ENCODE results near the gene DAPL1.

DNA sequence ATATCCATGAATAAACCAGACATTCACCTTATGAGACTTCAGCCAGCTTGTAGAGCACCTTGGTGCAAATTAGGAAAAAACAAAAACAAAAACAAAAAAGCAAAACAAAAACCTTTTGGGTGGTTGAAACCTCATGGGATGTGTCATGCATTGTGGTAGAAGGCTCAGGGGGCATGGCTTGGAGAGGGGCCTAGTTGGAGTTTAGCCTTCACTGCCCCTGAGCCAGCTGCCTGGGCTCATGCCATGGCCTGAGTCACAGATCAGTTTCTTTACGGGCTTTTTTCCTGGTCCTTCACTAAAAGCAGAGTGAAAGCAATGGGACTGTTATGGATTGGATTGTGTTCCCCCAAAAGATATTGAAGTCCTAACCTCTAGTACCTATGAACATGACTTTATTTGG lies 22.0 kb upstream of the DAPL1 start:
- no peak for TF ChIP-seq POLR2A (IDR thresholded peaks at IDR 0.05)
- TF ChIP-seq, protein P1, sequence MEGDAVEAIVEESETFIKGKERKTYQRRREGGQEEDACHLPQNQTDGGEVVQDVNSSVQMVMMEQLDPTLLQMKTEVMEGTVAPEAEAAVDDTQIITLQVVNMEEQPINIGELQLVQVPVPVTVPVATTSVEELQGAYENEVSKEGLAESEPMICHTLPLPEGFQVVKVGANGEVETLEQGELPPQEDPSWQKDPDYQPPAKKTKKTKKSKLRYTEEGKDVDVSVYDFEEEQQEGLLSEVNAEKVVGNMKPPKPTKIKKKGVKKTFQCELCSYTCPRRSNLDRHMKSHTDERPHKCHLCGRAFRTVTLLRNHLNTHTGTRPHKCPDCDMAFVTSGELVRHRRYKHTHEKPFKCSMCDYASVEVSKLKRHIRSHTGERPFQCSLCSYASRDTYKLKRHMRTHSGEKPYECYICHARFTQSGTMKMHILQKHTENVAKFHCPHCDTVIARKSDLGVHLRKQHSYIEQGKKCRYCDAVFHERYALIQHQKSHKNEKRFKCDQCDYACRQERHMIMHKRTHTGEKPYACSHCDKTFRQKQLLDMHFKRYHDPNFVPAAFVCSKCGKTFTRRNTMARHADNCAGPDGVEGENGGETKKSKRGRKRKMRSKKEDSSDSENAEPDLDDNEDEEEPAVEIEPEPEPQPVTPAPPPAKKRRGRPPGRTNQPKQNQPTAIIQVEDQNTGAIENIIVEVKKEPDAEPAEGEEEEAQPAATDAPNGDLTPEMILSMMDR (IDR thresholded peaks at IDR 0.05): no peak

Data from lower leg skin (tissue), 3 donors.